HepG2 (cell line): ENCODE measurements around the gene EPB41L2. TPM values are rescaled to one million over a fixed set of nuclear protein-coding genes. Genes with fewer than 3 reads are reported as not detected.

ENCODE experiments used
- ATAC-seq: fragments of 200-7000 bp; cut with Tn5 transposase; 3 replicates; pipeline ENCODE4 v1.9.1; 2020; ENCODE audit warnings: mild to moderate bottlenecking, moderate library complexity
- BruUV-seq: library from RNA; stranded (reverse); fragments of 400-500 nt; replicated peaks from 2 replicates; lab custom pipeline; 2021; lab: Mats Ljungman, UMichigan
- CTCF ChIA-PET: fragments of 300-600 bp; formaldehyde crosslinking; extraction: SDS; loops from one replicate; lab custom pipeline; 2021; ENCODE audit warnings: low total read pairs, inconsistent platforms, low intra/inter-chr PET ratio; lab: Yijun Ruan, JAX
- POLR2A ChIA-PET: fragments of 350-600 bp; sonication (Branson Sonifier 250); formaldehyde crosslinking; loops from one replicate; lab custom pipeline; 2020; ENCODE audit warnings: antibody characterized with exemption, inconsistent platforms; lab: Yijun Ruan, JAX
- DNase-seq: peaks from one replicate; pipeline ENCODE4 v3.0.0-alpha.2; 2015; ENCODE audit warnings: low spot score
- FAIRE-seq: peaks from 3 replicates; lab custom pipeline; 2011; peaks lifted over from hg19 to GRCh38; lab: Jason Lieb, UNC
- H2AFZ ChIP-seq: one replicate; pipeline ENCODE4 v1.6.1; 2011; ENCODE audit warnings: low read length, inconsistent platforms
- H3K27ac ChIP-seq: fragments of 300-600 bp; 3 replicates; pipeline ENCODE4 v1.8.0; 2011; ENCODE audit warnings: mixed run types, mild to moderate bottlenecking, mixed read lengths, low read length, inconsistent platforms; ENCODE audit not compliant: insufficient read depth; ENCODE audit errors: extremely low read length
- H3K27me3 ChIP-seq, 2 experiments: fragments of 200-600 bp in 1 of 2; 2 replicates in 1 of 2; 3 replicates in 1 of 2; pipeline versions ENCODE4 v1.6.0 to v1.8.0; 2011; ENCODE audit warnings: low read length in 2 of 2, mild to moderate bottlenecking in 2 of 2, moderate library complexity in 2 of 2, inconsistent platforms in 1 of 2; ENCODE audit not compliant: insufficient read depth in 2 of 2, control insufficient read depth in 1 of 2
- H3K36me3 ChIP-seq, 2 experiments: fragments of 200-600 bp in 1 of 2; replicated peaks in 1 of 2; 2 replicates in 1 of 2; 3 replicates in 1 of 2; pipeline versions ENCODE4 v1.5.1 to v1.8.0; 2011; ENCODE audit warnings: low read length in 2 of 2, inconsistent platforms in 1 of 2; ENCODE audit not compliant: insufficient read depth in 2 of 2, control insufficient read depth in 1 of 2
- H3K4me1 ChIP-seq: 2 replicates; pipeline ENCODE4 v1.5.1; 2012; ENCODE audit warnings: low read length, inconsistent platforms; ENCODE audit not compliant: insufficient read depth
- H3K4me2 ChIP-seq: 2 replicates; pipeline ENCODE4 v1.6.0; 2011; ENCODE audit warnings: low read depth, low read length, inconsistent platforms
- H3K4me3 ChIP-seq, 3 experiments: fragments of 200-600 bp in 1 of 3; sonication (generic), shearing (Covaris generic) in 1 of 3; replicated peaks in 1 of 3; 2 replicates each; pipeline ENCODE4 v1.5.1; 2011 to 2016; ENCODE audit warnings: low read length in 3 of 3, inconsistent platforms in 2 of 3, low read depth in 2 of 3, mild to moderate bottlenecking in 2 of 3, control low read depth in 1 of 3, mixed read lengths in 1 of 3; ENCODE audit not compliant: insufficient read depth in 1 of 3
- H3K79me2 ChIP-seq: one replicate; pipeline ENCODE4 v1.6.1; 2011; ENCODE audit warnings: low read length, inconsistent platforms; ENCODE audit not compliant: insufficient read depth
- H3K9ac ChIP-seq: 2 replicates; pipeline ENCODE4 v1.6.0; 2011; ENCODE audit warnings: mild to moderate bottlenecking, low read depth, low read length, inconsistent platforms; ENCODE audit not compliant: insufficient read depth
- H3K9me3 ChIP-seq: 2 replicates; pipeline ENCODE4 v1.5.1; 2012; ENCODE audit warnings: mild to moderate bottlenecking, low read length
- H4K20me1 ChIP-seq: 2 replicates; pipeline ENCODE4 v1.6.0; 2011; ENCODE audit warnings: inconsistent platforms, mild to moderate bottlenecking, low read length, moderate library complexity; ENCODE audit not compliant: insufficient read depth
- HMGA1 ChIP-seq: sonication (generic); formaldehyde crosslinking; conservative IDR thresholded peaks from 2 replicates; pipeline ENCODE4 v1.4.0; 2020; ENCODE audit warnings: missing genetic modification reagents
- HNRNPH1 ChIP-seq: fragments of 200-400 bp; formaldehyde crosslinking; optimal IDR thresholded peaks from 2 replicates; pipeline ENCODE3; 2017; ENCODE audit warnings: mild to moderate bottlenecking, low read depth, low read length
- PHF8 ChIP-seq: sonication (generic); formaldehyde crosslinking; IDR thresholded peaks from 2 replicates; pipeline ENCODE4 v1.5.0; 2020; ENCODE audit warnings: missing genetic modification reagents
- ZNF160 ChIP-seq: sonication (generic); formaldehyde crosslinking; IDR thresholded peaks from 2 replicates; pipeline ENCODE4 v1.8.0; 2022; ENCODE audit warnings: mild to moderate bottlenecking, inconsistent platforms, missing genetic modification reagents
- ZNF17 ChIP-seq: sonication (generic); formaldehyde crosslinking; IDR thresholded peaks from 2 replicates; pipeline ENCODE4 v1.5.0; 2020; ENCODE audit warnings: mild to moderate bottlenecking, missing genetic modification reagents
- ZNF232 ChIP-seq: sonication (generic); formaldehyde crosslinking; IDR thresholded peaks from 2 replicates; pipeline ENCODE4 v1.4.0; 2020; ENCODE audit warnings: missing genetic modification reagents, borderline replicate concordance
- ZNF501 ChIP-seq: sonication (generic); formaldehyde crosslinking; IDR thresholded peaks from 2 replicates; pipeline ENCODE4 v1.5.1; 2020; ENCODE audit warnings: mild to moderate bottlenecking, moderate library complexity, missing genetic modification reagents
- ZNF652 ChIP-seq: IDR thresholded peaks from 2 replicates; pipeline ENCODE4 v1.6.1; 2016; ENCODE audit warnings: low read depth, borderline replicate concordance
- WGBS: methylation state at CpG from one replicate; pipeline ENCODE4 v1.1.6; 2017; ENCODE audit warnings: low lambda C conversion rate; 5-methylcytosine and 5-hydroxymethylcytosine counted together
- in situ Hi-C: cut with HindIII; loops from 2 replicates; pipeline ENCODE4 v1.10.0; 2017; ENCODE audit warnings: low pct_unique_long_range_greater_than_20kb; ENCODE audit not compliant: extremely low pct_ligation_motif_present
- intact Hi-C: fragments of 100-400 bp; cut with micrococcal nuclease; formaldehyde crosslinking; loops from one replicate; pipeline ENCODE4 v1.10.0; 2022; ENCODE audit not compliant: unreplicated experiment
- polyA plus RNA-seq, 8 experiments: library from polyadenylated mRNA; depleted of rRNA in 3 of 8; stranded (reverse) in 7 of 8; unstranded in 1 of 8; fragments of >200 nt; fragmentation: Illumina TruSeq in 4 of 8; extraction: Trizol in 4 of 8; gene quantifications; 2 replicates each; pipeline versions ENCODE4 v1.2.1 to v1.2.3, GENCODE V29; 2011 to 2016; ENCODE audit warnings: low read depth in 4 of 8, missing spikeins in 1 of 8, mixed read lengths in 1 of 8; ENCODE audit not compliant: insufficient read depth in 1 of 8
- total RNA-seq, 5 experiments: library from RNA; depleted of rRNA; stranded (reverse); fragments of >200 nt; fragmentation: Illumina TruSeq; extraction: Trizol; gene quantifications; 2 replicates each; pipeline ENCODE4 v1.2.3, GENCODE V29; 2016; ENCODE audit warnings: low read depth in 1 of 5
- TF ChIP-seq, protein P1 (sequence below), 2 experiments: sonication (generic) in 1 of 2; formaldehyde crosslinking in 1 of 2; IDR thresholded peaks; 2 replicates each; pipeline versions ENCODE4 v1.5.1 to v1.6.1; 2011 to 2020; ENCODE audit warnings: borderline replicate concordance in 1 of 2, low read depth in 1 of 2, low read length in 1 of 2, mild to moderate bottlenecking in 1 of 2, missing genetic modification reagents in 1 of 2, moderate library complexity in 1 of 2

Gene EPB41L2
- total and polyA plus RNA-seq, 2 of the 13 experiments (the other 11 are each of a cell fraction or from before 2014, with no cell fraction given): 41.7 to 56.4 TPM

DNA sequence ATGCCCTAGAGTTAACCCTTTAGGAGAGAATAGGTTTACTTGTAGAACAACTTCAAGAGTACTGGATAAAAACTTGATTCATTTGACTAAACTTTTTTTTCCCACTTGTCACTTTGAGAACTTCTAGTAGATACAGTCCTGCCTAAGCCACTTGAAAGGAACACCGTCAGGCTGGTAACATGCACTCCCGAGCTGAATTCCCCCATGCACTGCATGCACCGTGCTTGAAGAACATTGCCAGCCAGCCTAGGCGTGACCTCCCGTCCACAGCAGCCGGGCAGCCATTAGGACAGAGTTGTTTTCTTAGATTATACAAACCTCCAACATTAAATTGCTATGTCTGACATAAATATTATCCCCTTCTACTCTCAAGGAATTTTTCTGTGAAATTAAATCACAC is 183.2 kb downstream of the EPB41L2 start:
- no peak overlapping the region for H3K27ac ChIP-seq
- no peak for DNase-seq
- H3K36me3 ChIP-seq: peaks cover 9 to 42% of the 10 kb centered on the region in 2 experiments
- H3K9me3 ChIP-seq: no peaks in the 10 kb centered on the region
- H4K20me1 ChIP-seq: no peaks in the 10 kb centered on the region
- intact Hi-C loops (loop anchor here (10.0 kb wide), 1 partner anchor 315 kb away; no protein-coding TSS in a partner anchor), in situ Hi-C loops (loop anchor here (10.0 kb wide), 1 partner anchor 655 kb away; no protein-coding TSS in a partner anchor)
- FAIRE-seq: no peak
- BruUV-seq: no TSS peak
- no peak for ATAC-seq
- no peaks in the 10 kb centered on the region for H3K27me3 ChIP-seq
- no peak for TF ChIP-seq PHF8
- no peak for TF ChIP-seq ZNF160 (CRISPR knock-in tag)
- TF ChIP-seq, protein P1, sequence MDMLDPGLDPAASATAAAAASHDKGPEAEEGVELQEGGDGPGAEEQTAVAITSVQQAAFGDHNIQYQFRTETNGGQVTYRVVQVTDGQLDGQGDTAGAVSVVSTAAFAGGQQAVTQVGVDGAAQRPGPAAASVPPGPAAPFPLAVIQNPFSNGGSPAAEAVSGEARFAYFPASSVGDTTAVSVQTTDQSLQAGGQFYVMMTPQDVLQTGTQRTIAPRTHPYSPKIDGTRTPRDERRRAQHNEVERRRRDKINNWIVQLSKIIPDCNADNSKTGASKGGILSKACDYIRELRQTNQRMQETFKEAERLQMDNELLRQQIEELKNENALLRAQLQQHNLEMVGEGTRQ (IDR thresholded peaks at IDR 0.05; ENCODE audit: low read depth, low read length): no peak
- TF ChIP-seq, protein P1 (CRISPR knock-in tag; IDR thresholded peaks at IDR 0.05; ENCODE audit: borderline replicate concordance): no peak
- TF ChIP-seq ZNF232 (CRISPR knock-in tag): no peak
- TF ChIP-seq HNRNPH1: no peak
- no peak for TF ChIP-seq ZNF17 (CRISPR knock-in tag)
- no peak for TF ChIP-seq ZNF501 (CRISPR knock-in tag)
- TF ChIP-seq HMGA1 (CRISPR knock-in tag): no peak
- no peak for TF ChIP-seq ZNF652
- TF ChIP-seq, all 625 proteins: peak for 0
- CTCF ChIA-PET: no interaction called here
- Histone ChIP-seq H3K4me1 (no peaks in the 10 kb centered on the region), H3K9ac (no peak overlapping the region), H3K79me2 (no peaks in the 10 kb centered on the region), H2AFZ (no peak overlapping the region), H3K4me2 (no peak overlapping the region), H3K4me3 (no peak overlapping the region)
- 96% methylated on average over 6 of the region's 6 CpGs for WGBS
- POLR2A ChIA-PET: no interaction called here
